Measurements from ENCODE around the gene TUBA4A.

GRCh38 chr2:219205981-219206327 is 47.8 kb downstream of the TUBA4A start:
- TF ChIP-seq, protein P1, sequence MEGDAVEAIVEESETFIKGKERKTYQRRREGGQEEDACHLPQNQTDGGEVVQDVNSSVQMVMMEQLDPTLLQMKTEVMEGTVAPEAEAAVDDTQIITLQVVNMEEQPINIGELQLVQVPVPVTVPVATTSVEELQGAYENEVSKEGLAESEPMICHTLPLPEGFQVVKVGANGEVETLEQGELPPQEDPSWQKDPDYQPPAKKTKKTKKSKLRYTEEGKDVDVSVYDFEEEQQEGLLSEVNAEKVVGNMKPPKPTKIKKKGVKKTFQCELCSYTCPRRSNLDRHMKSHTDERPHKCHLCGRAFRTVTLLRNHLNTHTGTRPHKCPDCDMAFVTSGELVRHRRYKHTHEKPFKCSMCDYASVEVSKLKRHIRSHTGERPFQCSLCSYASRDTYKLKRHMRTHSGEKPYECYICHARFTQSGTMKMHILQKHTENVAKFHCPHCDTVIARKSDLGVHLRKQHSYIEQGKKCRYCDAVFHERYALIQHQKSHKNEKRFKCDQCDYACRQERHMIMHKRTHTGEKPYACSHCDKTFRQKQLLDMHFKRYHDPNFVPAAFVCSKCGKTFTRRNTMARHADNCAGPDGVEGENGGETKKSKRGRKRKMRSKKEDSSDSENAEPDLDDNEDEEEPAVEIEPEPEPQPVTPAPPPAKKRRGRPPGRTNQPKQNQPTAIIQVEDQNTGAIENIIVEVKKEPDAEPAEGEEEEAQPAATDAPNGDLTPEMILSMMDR (IDR thresholded peaks at IDR 0.05) = no peak
- TF ChIP-seq FOXK1 (CRISPR knock-in tag; IDR thresholded peaks at IDR 0.05) (no peak), TEAD1 (CRISPR knock-in tag; IDR thresholded peaks at IDR 0.05) (no peak), NR2C2 (CRISPR knock-in tag; IDR thresholded peaks at IDR 0.05) (no peak), NR1H2 (CRISPR knock-in tag; IDR thresholded peaks at IDR 0.05) (no peak), TEAD4 (CRISPR knock-in tag; IDR thresholded peaks at IDR 0.05) (no peak), ZNF512 (CRISPR knock-in tag; IDR thresholded peaks at IDR 0.05; ENCODE audit: borderline replicate concordance) (no peak), HMGA2 (CRISPR knock-in tag; IDR thresholded peaks at IDR 0.05) (no peak), IRF1 (CRISPR knock-in tag; IDR thresholded peaks at IDR 0.05) (no peak), E2F1 (CRISPR knock-in tag; IDR thresholded peaks at IDR 0.05) (no peak), ZNF121 (CRISPR knock-in tag; IDR thresholded peaks at IDR 0.05) (no peak)
- TF ChIP-seq, protein P2, sequence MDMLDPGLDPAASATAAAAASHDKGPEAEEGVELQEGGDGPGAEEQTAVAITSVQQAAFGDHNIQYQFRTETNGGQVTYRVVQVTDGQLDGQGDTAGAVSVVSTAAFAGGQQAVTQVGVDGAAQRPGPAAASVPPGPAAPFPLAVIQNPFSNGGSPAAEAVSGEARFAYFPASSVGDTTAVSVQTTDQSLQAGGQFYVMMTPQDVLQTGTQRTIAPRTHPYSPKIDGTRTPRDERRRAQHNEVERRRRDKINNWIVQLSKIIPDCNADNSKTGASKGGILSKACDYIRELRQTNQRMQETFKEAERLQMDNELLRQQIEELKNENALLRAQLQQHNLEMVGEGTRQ (CRISPR knock-in tag; IDR thresholded peaks at IDR 0.05) = no peak
- TF ChIP-seq, protein P3, sequence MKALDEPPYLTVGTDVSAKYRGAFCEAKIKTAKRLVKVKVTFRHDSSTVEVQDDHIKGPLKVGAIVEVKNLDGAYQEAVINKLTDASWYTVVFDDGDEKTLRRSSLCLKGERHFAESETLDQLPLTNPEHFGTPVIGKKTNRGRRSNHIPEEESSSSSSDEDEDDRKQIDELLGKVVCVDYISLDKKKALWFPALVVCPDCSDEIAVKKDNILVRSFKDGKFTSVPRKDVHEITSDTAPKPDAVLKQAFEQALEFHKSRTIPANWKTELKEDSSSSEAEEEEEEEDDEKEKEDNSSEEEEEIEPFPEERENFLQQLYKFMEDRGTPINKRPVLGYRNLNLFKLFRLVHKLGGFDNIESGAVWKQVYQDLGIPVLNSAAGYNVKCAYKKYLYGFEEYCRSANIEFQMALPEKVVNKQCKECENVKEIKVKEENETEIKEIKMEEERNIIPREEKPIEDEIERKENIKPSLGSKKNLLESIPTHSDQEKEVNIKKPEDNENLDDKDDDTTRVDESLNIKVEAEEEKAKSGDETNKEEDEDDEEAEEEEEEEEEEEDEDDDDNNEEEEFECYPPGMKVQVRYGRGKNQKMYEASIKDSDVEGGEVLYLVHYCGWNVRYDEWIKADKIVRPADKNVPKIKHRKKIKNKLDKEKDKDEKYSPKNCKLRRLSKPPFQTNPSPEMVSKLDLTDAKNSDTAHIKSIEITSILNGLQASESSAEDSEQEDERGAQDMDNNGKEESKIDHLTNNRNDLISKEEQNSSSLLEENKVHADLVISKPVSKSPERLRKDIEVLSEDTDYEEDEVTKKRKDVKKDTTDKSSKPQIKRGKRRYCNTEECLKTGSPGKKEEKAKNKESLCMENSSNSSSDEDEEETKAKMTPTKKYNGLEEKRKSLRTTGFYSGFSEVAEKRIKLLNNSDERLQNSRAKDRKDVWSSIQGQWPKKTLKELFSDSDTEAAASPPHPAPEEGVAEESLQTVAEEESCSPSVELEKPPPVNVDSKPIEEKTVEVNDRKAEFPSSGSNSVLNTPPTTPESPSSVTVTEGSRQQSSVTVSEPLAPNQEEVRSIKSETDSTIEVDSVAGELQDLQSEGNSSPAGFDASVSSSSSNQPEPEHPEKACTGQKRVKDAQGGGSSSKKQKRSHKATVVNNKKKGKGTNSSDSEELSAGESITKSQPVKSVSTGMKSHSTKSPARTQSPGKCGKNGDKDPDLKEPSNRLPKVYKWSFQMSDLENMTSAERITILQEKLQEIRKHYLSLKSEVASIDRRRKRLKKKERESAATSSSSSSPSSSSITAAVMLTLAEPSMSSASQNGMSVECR (CRISPR knock-in tag; IDR thresholded peaks at IDR 0.05; ENCODE audit: borderline replicate concordance) = no peak
- TF ChIP-seq, protein P4, sequence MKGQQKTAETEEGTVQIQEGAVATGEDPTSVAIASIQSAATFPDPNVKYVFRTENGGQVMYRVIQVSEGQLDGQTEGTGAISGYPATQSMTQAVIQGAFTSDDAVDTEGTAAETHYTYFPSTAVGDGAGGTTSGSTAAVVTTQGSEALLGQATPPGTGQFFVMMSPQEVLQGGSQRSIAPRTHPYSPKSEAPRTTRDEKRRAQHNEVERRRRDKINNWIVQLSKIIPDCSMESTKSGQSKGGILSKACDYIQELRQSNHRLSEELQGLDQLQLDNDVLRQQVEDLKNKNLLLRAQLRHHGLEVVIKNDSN (CRISPR knock-in tag; IDR thresholded peaks at IDR 0.05) = no peak

Measured in WTC11 (cell line).